Left cardiac atrium (tissue), 4 donors: ENCODE measurements around the gene STT3B. TPM values are rescaled to one million over a fixed set of nuclear protein-coding genes. Genes with fewer than 3 reads are reported as not detected.

Experiments used
- ATAC-seq, 2 donors: fragments of 200-7000 bp; cut with Tn5 transposase; one replicate each; pipeline ENCODE4 v1.9.1; 2020; ENCODE audit warnings: mild to moderate bottlenecking in 2 of 2, moderate library complexity in 2 of 2
- DNase-seq: peaks from one replicate; pipeline ENCODE4 v3.0.0-alpha.2; 2020
- intact Hi-C, 2 donors: fragments of 100-400 bp; cut with DNase I; formaldehyde crosslinking; loops; one replicate each; pipeline versions ENCODE4 v1.14.1 to v1.15.1; 2022 to 2023
- total RNA-seq, 2 donors: library from RNA; stranded (reverse); fragmentation: NEBNext Ultra II Directional; extraction: Animal tissue kit (Norgen Biotek cat#: 25700); gene quantifications; one replicate each; pipeline ENCODE4 v1.2.1, GENCODE V29; 2021
- donor health status: DM: no; HTN: yes; CAD: no.
- donor health status: DM: no; HTN: yes; CAD: no; lungs with severe emphysema.
- donor health status: DM: yes; HTN: yes; CAD: no.
- donor health status: Dilated cardiomyopathy.

STT3B gene
- total RNA-seq, 2 donors from 2014 or later, result 76.7 to 88.1 TPM

DNA sequence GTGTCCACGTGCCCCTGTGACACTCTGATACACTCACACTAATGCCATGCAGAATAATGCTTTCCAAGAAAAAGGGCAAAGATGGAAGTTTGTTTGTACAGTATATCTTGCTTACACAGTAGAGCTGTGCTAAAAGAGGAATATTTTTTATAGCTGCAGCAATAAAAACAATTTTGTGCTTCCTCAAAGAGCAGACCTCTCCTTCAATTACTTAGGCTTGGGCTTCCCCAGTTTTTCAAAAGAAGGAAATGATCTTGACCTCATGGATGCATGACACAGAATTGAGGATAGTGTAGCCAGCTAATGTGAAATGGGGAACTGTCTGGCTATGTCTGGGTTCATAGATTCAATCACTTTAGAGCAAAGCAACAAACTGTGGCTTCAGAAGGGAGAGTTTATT lies 137.4 kb downstream of the STT3B start:
- no peak for DNase-seq
- peak in 1 of 2 donors; percentile 62 for ATAC-seq
- intact Hi-C loops, result no loop called here

GRCh38 chr3:31670722-31671121 lies 138.0 kb downstream of the STT3B start:
- intact Hi-C loops, result no loop called here
- DNase-seq (no peak), ATAC-seq (no peak)

DNA sequence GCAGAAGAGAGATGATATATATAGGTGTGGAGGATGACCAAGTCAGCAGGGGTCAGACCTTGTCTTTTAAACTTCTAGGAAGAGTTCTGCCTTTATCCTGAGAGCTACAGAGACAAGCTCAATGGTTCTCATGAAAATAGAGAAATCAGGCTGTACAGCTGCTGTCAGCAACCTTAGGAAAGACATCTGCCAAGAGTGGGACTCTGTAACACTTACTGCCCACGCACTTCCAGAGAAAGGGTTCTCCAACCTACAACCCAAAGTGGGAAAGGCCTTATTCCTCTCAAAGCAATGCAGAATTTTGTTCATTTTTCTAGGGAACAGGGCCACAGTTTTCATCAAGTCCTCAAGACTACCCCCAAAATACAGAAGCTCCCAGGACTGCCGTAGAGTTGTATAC lies 138.7 kb downstream of the STT3B start:
- DNase-seq (no peak), ATAC-seq (no peak)
- intact Hi-C loops, result no loop called here

- intact Hi-C loops, result no loop called here
- ATAC-seq (no peak), DNase-seq (no peak)
Measured at GRCh38 chr3:31671976-31672375, 139.3 kb downstream of the STT3B start.

DNA sequence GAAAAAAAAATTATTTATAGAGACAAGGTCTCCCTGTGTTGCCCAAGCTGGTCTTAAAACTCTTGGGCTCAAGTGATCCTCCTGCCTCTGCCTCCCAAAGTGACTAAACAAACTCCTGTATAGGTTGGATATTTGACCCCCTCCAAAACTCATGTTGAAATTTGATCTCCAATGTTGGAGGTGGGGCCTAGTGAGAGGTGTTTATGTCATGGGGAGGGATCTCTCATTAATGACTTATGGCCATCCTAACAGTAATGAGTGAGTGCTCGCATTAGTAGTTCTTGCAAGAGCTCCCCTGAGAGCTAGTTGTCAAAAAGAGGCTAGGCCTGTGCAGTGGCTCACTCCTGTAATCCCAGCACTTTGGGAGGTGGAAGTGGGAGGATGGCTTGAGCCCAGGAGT lies 141.2 kb downstream of the STT3B start:
- ATAC-seq, result no peak
- intact Hi-C loops, result no loop called here
- no peak for DNase-seq

GRCh38 chr3:31676556-31676955 lies 143.8 kb downstream of the STT3B start:
- DNase-seq (no peak), ATAC-seq (no peak)
- intact Hi-C loops, result no loop called here

DNA sequence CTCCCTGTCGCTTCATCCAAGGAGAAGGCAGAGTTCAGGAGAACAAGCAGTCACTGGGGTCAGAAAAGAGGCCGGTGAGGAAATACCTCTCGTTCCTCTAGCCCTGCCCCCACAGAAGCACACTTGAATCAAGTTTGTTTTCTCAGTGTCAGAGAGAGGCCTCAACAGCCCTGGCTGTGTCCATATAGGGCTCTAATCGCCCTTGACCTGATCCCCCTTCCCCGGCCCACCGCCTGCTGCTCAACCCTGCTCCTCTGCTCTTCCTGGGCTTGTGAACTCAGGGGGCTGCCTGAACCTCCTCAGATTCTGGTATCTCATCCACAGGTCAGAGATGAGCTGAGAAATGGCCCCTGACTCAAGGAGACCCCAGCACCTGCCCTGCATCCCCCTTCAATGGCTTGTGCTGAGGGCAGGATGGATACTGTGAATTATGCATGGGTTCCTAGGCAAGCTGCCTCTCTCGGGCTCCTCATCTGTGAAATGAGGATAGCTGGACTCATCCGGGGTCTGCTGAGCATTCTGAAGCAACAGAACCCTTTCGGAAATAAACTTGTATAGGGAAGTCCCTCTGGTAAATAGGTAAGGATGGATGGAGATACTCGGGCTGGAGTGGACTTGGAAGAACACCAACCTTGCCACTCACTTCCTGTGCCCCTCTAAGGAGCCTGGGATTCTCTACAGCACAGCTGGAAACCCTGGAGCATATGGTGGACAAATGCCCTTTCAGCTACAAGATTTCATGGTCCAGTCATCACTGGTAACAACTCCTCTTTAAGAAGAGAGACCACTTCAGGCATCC lies 147.5 kb downstream of the STT3B start:
- intact Hi-C loops, result no loop called here
- DNase-seq (no peak), ATAC-seq (no peak)
